ENCODE measurements around the gene SCGB1D1. TPM values are rescaled to one million over a fixed set of nuclear protein-coding genes. Genes with fewer than 3 reads are reported as not detected.
"Not testable (repeated sequence)": the region's sequence is repeated elsewhere in the genome, so short reads cannot be mapped to it uniquely, and the experiment has no call there.

The SCGB1D1 gene
- total and polyA plus RNA-seq, 12 donors: not detected

GRCh38 chr11:62202910-62203309, 12.9 kb downstream of the SCGB1D1 start:
- intact Hi-C loops (cut with DNase I): no loop called here
- no peak for TF ChIP-seq CTCF (IDR thresholded peaks at IDR 0.05)
- Histone ChIP-seq H3K36me3 (no peaks in the 10 kb centered on the region), H3K4me3 (no peak overlapping the region), H3K4me1 (no peaks in the 10 kb centered on the region), H3K27me3 (peaks cover 0 to 40% (median 0%) of the 10 kb centered on the region in 7 donors), H3K27ac (no peak overlapping the region), H3K9me3 (no peaks in the 10 kb centered on the region)
- no peak for DNase-seq
- ATAC-seq: no peak
- 74 to 80% methylated on average over 6 of the region's 6 CpGs for WGBS, 2 donors

- Histone ChIP-seq H3K36me3 (no peaks in the 10 kb centered on the region), H3K27ac (no peak overlapping the region), H3K4me1 (peaks cover 0 to 6% (median 0%) of the 10 kb centered on the region in 9 donors), H3K27me3 (peaks cover 0 to 29% (median 0%) of the 10 kb centered on the region in 7 donors), H3K9me3 (no peaks in the 10 kb centered on the region), H3K4me3 (no peak overlapping the region)
- intact Hi-C loops (cut with DNase I): no loop called here
- no peak for ATAC-seq
- DNase-seq: no peak
- no peak for TF ChIP-seq CTCF (IDR thresholded peaks at IDR 0.05)
- WGBS, 2 donors: 80 to 82% methylated on average over 5 of the region's 5 CpGs
Observed at GRCh38 chr11:62204430-62204829, 14.4 kb downstream of the SCGB1D1 start.

- H3K4me3 ChIP-seq: no peak overlapping the region
- no peak for TF ChIP-seq CTCF (IDR thresholded peaks at IDR 0.05)
- no peaks in the 10 kb centered on the region for H3K36me3 ChIP-seq
- ATAC-seq (no peak), DNase-seq (no peak)
- H3K27me3 ChIP-seq: peaks cover 0 to 19% (median 0%) of the 10 kb centered on the region in 7 donors
- WGBS, 2 donors: 86 to 91% methylated on average over 7 of the region's 7 CpGs
- intact Hi-C loops (cut with DNase I): no loop called here
- H3K9me3 ChIP-seq: no peaks in the 10 kb centered on the region
- no peak overlapping the region for H3K27ac ChIP-seq
- H3K4me1 ChIP-seq: peaks cover 0 to 6% (median 0%) of the 10 kb centered on the region in 9 donors
Observed at GRCh38 chr11:62205441-62205840, 15.4 kb downstream of the SCGB1D1 start.

GRCh38 chr11:62206276-62207066, 16.5 kb downstream of the SCGB1D1 start:
- H3K9me3 ChIP-seq; H3K27ac ChIP-seq; H3K36me3 ChIP-seq; DNase-seq; H3K4me3 ChIP-seq; ATAC-seq; H3K4me1 ChIP-seq; intact Hi-C loops (cut with DNase I): not testable (repeated sequence)
- H3K27me3 ChIP-seq: peaks cover 0 to 10% (median 0%) of the 10 kb centered on the region in 7 donors
- WGBS, 2 donors: 92% methylated on average over 12 of the region's 12 CpGs

- Histone ChIP-seq H3K4me1 (peaks cover 0 to 6% (median 0%) of the 10 kb centered on the region in 9 donors), H3K4me3 (no peak overlapping the region), H3K27me3 (peaks cover 0 to 5% (median 0%) of the 10 kb centered on the region in 7 donors), H3K9me3 (no peaks in the 10 kb centered on the region), H3K27ac (no peak overlapping the region), H3K36me3 (no peaks in the 10 kb centered on the region)
- no peak for TF ChIP-seq CTCF (IDR thresholded peaks at IDR 0.05)
- WGBS, 2 donors: 60 to 62% methylated on average over 4 of the region's 4 CpGs
- ATAC-seq: no peak
- DNase-seq: no peak
- intact Hi-C loops (cut with DNase I): no loop called here
Observed at GRCh38 chr11:62208785-62209144, 18.7 kb downstream of the SCGB1D1 start.

Data from heart right ventricle (tissue), 16 donors.